Nephron progenitor cell (in vitro differentiated cells): ENCODE results near the gene HADHA.
A peak's percentile ranks its signal among the peaks of the same experiment; 100 is the strongest.

Experiments used
- DNase-seq: peaks from one replicate; pipeline ENCODE4 v3.0.0; 2021
- H3K27ac Mint-ChIP-seq: 2 replicates; pipeline ENCODE4 v1.8.0; 2021; ENCODE audit warnings: mild to moderate bottlenecking, moderate library complexity, mixed read lengths
- H3K27me3 Mint-ChIP-seq: 2 replicates; pipeline ENCODE4 v1.8.0; 2021; ENCODE audit warnings: mild to moderate bottlenecking, low read depth, mixed read lengths; ENCODE audit not compliant: poor library complexity
- H3K36me3 Mint-ChIP-seq: 2 replicates; pipeline ENCODE4 v1.8.0; 2021; ENCODE audit warnings: low read depth, mixed read lengths
- H3K4me1 Mint-ChIP-seq: 2 replicates; pipeline ENCODE4 v1.8.0; 2021; ENCODE audit warnings: mixed read lengths
- H3K4me3 Mint-ChIP-seq: 2 replicates; pipeline ENCODE4 v1.8.0; 2021; ENCODE audit warnings: mild to moderate bottlenecking, moderate library complexity, mixed read lengths
- H3K9me3 Mint-ChIP-seq: 2 replicates; pipeline ENCODE4 v1.8.0; 2021; ENCODE audit warnings: mild to moderate bottlenecking, moderate library complexity, mixed read lengths
- CTCF ChIP-seq: fragments of 200-600 bp; sonication (generic); IDR thresholded peaks from 2 replicates; pipeline ENCODE4 v1.5.0; 2021; ENCODE audit warnings: antibody characterized with exemption

Gene HADHA

GRCh38 chr2:26178746-26179436, 65.5 kb downstream of the HADHA start:
- Mint-ChIP-seq H3K9me3 (no peaks in the 10 kb centered on the region), H3K27me3 (peaks cover 39% of the 10 kb centered on the region), H3K4me3 (peak overlapping the region; percentile 66), H3K4me1 (peaks cover 56% of the 10 kb centered on the region), H3K36me3 (peaks cover 29% of the 10 kb centered on the region), H3K27ac (peak overlapping the region; percentile 54)
- TF ChIP-seq CTCF, result no peak
- peak; percentile 69 for DNase-seq

DNA sequence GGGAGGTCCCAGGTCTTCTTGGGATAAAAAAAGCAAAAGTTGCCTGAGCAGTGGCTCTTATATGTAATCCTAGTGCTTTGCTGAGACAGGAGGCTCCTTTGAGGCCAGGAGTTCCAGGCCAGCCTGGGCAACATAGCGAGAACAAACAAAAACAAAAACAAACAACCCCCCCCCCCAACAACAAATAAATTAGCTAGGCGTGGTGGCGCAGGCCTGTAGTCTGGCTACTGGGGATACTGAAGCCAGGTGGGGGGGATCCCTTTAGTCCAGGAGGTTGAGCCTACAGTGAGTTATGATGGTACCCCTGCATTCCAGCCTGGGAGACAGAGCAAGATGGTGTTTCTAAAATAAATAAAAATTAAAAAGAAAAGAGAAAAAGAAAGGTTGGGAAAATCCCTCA, 66.2 kb downstream of the HADHA start:
- H3K27ac Mint-ChIP-seq, result no peak overlapping the region
- peaks cover 24% of the 10 kb centered on the region for H3K36me3 Mint-ChIP-seq
- no peak for TF ChIP-seq CTCF
- peaks cover 34% of the 10 kb centered on the region for H3K27me3 Mint-ChIP-seq
- peak overlapping the region; percentile 40 for H3K4me3 Mint-ChIP-seq
- no peaks in the 10 kb centered on the region for H3K9me3 Mint-ChIP-seq
- peaks cover 53% of the 10 kb centered on the region for H3K4me1 Mint-ChIP-seq
- no peak for DNase-seq

DNA sequence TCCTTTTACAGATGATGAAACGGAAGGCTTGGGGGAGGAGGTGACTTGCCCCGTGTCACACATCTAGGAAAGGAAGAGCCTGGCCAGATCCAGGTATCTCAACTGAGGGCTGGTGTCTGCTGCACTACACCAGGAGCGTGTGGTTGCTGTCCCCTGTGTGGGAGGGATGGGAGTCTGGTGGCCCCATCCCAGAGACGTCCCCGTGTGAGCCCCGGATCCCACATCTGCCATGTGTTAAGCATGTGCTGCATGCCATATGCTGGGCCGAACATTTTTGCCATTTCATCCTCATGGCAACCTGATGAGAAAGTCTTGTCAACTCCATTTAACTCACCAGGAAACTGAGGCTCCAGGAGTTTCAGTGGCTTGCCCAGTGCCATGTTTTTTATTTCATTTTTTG, 67.3 kb downstream of the HADHA start:
- H3K4me1 Mint-ChIP-seq, result peaks cover 53% of the 10 kb centered on the region
- H3K27me3 Mint-ChIP-seq, result peaks cover 32% of the 10 kb centered on the region
- H3K9me3 Mint-ChIP-seq, result no peaks in the 10 kb centered on the region
- peaks cover 18% of the 10 kb centered on the region for H3K36me3 Mint-ChIP-seq
- DNase-seq, result no peak
- no peak overlapping the region for H3K27ac Mint-ChIP-seq
- no peak for TF ChIP-seq CTCF
- no peak overlapping the region for H3K4me3 Mint-ChIP-seq

DNA sequence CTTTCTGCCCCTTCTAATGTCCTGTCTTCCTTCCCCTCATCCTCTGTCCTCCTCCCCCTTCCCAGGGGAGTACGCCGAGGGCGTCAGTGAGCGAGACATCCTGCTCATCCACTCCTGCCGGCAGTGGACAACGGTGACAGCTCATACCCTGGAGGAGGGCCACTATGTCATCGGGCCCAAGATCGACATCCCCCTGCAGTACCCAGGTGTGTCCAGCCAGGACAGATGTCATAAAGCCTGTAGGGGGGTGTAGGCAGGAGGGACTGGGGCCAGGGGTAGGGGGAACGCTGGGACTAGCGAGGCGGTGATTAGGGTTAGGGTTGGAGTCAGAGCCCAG, 68.2 kb downstream of the HADHA start:
- no peak for TF ChIP-seq CTCF
- H3K9me3 Mint-ChIP-seq, result no peaks in the 10 kb centered on the region
- peaks cover 35% of the 10 kb centered on the region for H3K27me3 Mint-ChIP-seq

DNA sequence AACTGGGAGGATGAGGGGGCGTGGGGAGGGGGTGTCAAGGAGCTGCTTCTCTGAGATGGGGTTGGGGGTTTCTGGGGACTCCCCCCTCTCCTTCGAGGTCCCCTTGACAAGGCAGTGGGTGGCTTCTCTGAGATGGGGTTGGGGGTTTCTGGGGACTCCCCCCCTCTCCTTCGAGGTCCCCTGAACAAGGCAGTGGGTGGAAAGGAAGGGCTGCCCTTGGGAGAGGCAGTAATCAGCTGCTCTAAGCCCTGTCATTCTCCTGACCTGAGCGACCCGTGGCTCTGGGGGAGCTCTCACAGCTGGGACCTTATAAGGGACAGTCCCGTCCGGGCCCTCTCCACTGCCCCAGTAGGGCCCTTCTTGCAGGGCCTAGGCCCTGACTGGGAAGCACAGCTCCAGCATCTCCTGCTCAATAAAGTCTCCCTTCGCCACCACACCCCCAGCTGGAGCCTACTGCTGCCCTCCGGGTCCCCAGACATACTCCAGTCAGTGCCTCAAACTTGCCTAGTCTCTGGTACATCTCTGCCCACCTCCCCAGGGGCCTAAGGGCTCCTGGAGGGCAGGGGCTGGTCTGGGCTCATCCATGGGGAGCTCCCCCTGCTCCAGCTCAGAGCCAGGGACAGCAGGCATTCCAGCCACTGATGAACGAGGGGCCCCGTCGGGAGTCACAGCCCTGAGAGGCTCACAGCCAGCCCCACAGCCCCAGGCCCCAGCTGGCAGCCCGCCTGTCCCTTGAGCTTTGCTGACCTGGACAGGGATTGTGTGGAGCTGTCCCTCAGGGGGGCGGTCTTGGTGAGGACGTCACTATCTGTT, 68.8 kb downstream of the HADHA start:
- no peaks in the 10 kb centered on the region for H3K9me3 Mint-ChIP-seq
- TF ChIP-seq CTCF, result no peak
- no peak overlapping the region for H3K4me3 Mint-ChIP-seq
- H3K27ac Mint-ChIP-seq, result no peak overlapping the region
- H3K27me3 Mint-ChIP-seq, result peaks cover 38% of the 10 kb centered on the region
- peak; percentile 47 for DNase-seq
- H3K36me3 Mint-ChIP-seq, result peaks cover 8% of the 10 kb centered on the region
- peaks cover 52% of the 10 kb centered on the region for H3K4me1 Mint-ChIP-seq

More for the DNA sequence above, 68.2 kb downstream of the HADHA start:
- H3K36me3 Mint-ChIP-seq, result peaks cover 11% of the 10 kb centered on the region
- no peak overlapping the region for H3K27ac Mint-ChIP-seq
- peak overlapping the region; percentile 47 for H3K4me3 Mint-ChIP-seq
- DNase-seq, result no peak
- peaks cover 57% of the 10 kb centered on the region for H3K4me1 Mint-ChIP-seq
